Pancreas (tissue), 10 donors: ENCODE measurements around the gene TULP4. TPM values are rescaled to one million over a fixed set of nuclear protein-coding genes. Genes with fewer than 3 reads are reported as not detected.
"Not testable (repeated sequence)": the region's sequence is repeated elsewhere in the genome, so short reads cannot be mapped to it uniquely, and the experiment has no call there.

Experiments
- ATAC-seq, 4 donors: fragments of 200-7000 bp; cut with Tn5 transposase; one replicate each; pipeline versions ENCODE4 v1.8.0 to v1.9.1; 2020; ENCODE audit warnings: mild to moderate bottlenecking in 4 of 4, moderate library complexity in 4 of 4
- DNase-seq, 6 donors: peaks; one replicate each; pipeline ENCODE4 v3.0.0-alpha.2; 2020
- FAIRE-seq: peaks from 2 replicates; lab custom pipeline; 2012; peaks lifted over from hg19 to GRCh38; lab: Jason Lieb, UNC
- H3K27ac ChIP-seq, 4 donors: fragments of 200-600 bp; sonication (generic); 1 replicate in 3 of 4; 2 replicates in 1 of 4; pipeline versions ENCODE4 v1.5.0 to v1.8.0; 2020
- H3K27me3 ChIP-seq, 4 donors: fragments of 200-600 bp; one replicate each; pipeline ENCODE4 v1.8.0; 2021
- H3K36me3 ChIP-seq, 3 donors: fragments of 200-600 bp; sonication (generic) in 1 of 3; one replicate each; pipeline versions ENCODE4 v1.5.0 to v1.8.0; 2020 to 2021
- H3K4me1 ChIP-seq, 3 donors: fragments of 200-600 bp; one replicate each; pipeline ENCODE4 v1.8.0; 2021
- H3K4me3 ChIP-seq, 4 donors: fragments of 200-600 bp; sonication (generic) in 2 of 4; one replicate each; pipeline versions ENCODE4 v1.5.0 to v1.8.0; 2020 to 2021
- H3K9me3 ChIP-seq, 4 donors: fragments of 200-600 bp; one replicate each; pipeline ENCODE4 v1.8.0; 2021
- WGBS, 2 donors: extraction: QIAGEN DNeasy Blood & Tissue Kit; methylation state at CpG; one replicate each; pipeline ENCODE4 v1.1.7; 2013; 5-methylcytosine and 5-hydroxymethylcytosine counted together
- intact Hi-C, 3 donors: fragments of 100-400 bp; cut with DNase I; formaldehyde crosslinking; loops; one replicate each; pipeline versions ENCODE4 v1.11.1 to v1.14.2; 2022
- polyA plus RNA-seq, 2 donors: library from polyadenylated mRNA; stranded (reverse); fragments of 200-250 nt; gene quantifications; one replicate each; pipeline ENCODE4 v1.2.3, GENCODE V29; 2013
- total RNA-seq, 6 donors: library from RNA; stranded (reverse); fragmentation: NEBNext Ultra II Directional in 4 of 6; extraction: Animal tissue kit (Norgen Biotek cat#: 25700) in 4 of 6; gene quantifications; one replicate each; pipeline versions ENCODE4 v1.2.1 to v1.2.4, GENCODE V29; 2021 to 2023
- TF ChIP-seq, protein P1 (sequence below), 4 donors: fragments of 200-600 bp; sonication (generic) in 3 of 4; IDR thresholded peaks; one replicate each; pipeline versions ENCODE4 v1.5.0 to v1.8.0; 2021; ENCODE audit warnings: antibody characterized with exemption in 4 of 4
- donor health status: healthy with polysubstance abuse.
- donor health status: DM: no; HTN: no; CAD: no; lungs with moderate emphysema.
- donor health status: DM: no; HTN: no; CAD: no.
- donor health status: control.
- donor health status: control.
- donor health status: Bipolar disorder and iron deficiency.
- donor health status: DM: yes; HTN: yes; CAD: no.
- donor health status: DM: no; HTN: no; CAD: no.
- donor health status: DM: no; HTN: no; CAD: no.
- donor health status: DM: yes; HTN: yes; CAD: no.

TULP4 gene
- total and polyA plus RNA-seq, 8 donors: 3.1 to 88.8 (median 48.0) TPM

DNA sequence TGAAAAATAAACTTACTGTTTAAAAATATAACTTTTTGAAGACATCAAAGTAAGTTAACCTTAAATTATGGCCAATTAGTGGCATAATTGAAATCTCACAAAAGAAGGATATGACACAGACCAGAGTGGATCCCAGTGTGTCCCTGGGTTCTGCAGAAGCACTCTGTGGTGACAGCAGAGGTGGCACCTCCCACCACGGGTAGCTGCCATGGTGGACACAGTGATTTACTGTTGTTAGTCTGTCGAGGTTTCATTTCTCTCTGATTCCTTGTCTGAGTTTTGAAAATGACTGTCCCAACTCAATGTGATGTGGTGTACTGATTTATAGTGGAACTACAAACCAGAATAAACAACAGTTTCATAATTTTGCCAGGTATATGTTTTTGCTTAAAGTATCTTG, 76.5 kb downstream of the TULP4 start:
- no peaks in the 10 kb centered on the region for H3K27me3 ChIP-seq
- WGBS, 2 donors: 31 to 37% methylated on average over 2 of the region's 2 CpGs
- no peaks in the 10 kb centered on the region for H3K36me3 ChIP-seq
- intact Hi-C loops: no loop called here
- TF ChIP-seq, protein P1, sequence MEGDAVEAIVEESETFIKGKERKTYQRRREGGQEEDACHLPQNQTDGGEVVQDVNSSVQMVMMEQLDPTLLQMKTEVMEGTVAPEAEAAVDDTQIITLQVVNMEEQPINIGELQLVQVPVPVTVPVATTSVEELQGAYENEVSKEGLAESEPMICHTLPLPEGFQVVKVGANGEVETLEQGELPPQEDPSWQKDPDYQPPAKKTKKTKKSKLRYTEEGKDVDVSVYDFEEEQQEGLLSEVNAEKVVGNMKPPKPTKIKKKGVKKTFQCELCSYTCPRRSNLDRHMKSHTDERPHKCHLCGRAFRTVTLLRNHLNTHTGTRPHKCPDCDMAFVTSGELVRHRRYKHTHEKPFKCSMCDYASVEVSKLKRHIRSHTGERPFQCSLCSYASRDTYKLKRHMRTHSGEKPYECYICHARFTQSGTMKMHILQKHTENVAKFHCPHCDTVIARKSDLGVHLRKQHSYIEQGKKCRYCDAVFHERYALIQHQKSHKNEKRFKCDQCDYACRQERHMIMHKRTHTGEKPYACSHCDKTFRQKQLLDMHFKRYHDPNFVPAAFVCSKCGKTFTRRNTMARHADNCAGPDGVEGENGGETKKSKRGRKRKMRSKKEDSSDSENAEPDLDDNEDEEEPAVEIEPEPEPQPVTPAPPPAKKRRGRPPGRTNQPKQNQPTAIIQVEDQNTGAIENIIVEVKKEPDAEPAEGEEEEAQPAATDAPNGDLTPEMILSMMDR (IDR thresholded peaks at IDR 0.05): no peak
- no peak for FAIRE-seq
- H3K27ac ChIP-seq: no peak overlapping the region
- DNase-seq: no peak
- no peak for ATAC-seq
- H3K4me1 ChIP-seq: no peaks in the 10 kb centered on the region
- H3K9me3 ChIP-seq: no peaks in the 10 kb centered on the region
- H3K4me3 ChIP-seq: no peak overlapping the region

DNA sequence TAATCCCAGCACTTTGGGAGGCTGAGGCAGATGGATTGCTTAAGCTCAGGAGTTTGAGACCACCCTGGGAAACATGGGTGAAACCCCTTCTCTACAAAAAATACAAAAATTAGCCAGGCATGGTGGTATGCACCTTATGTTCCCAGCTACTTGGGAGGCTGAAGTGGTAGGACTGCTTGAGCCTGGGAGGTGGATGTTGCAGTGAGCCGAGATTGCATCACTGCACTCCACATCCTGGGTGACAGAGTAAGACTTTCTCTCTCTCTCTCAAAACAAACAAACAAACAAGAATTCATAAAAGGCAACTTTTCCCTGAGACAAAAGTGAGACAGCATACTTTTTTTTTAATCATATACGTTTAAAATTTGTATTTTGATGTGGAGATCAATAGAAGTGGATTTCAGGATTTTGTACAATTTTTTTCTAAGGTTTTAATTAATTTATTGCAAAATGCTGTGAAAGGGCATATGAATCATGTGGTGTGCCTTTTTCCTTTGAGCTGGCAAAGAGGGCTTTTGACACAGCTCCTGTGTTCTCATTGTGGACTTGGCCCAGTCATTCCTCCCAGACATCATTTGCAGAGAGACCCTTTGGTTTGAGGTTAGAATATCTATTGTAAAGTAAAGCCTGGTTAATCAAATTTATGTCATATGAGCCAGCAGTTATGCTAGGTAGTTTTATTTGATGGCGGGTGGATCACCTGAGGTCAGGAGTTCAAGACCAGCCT, 77.1 kb downstream of the TULP4 start:
- 94 to 97% methylated on average over 3 of the region's 3 CpGs for WGBS, 2 donors
- Histone ChIP-seq H3K36me3 (no peaks in the 10 kb centered on the region), H3K27ac (no peak overlapping the region), H3K9me3 (no peaks in the 10 kb centered on the region), H3K4me1 (no peaks in the 10 kb centered on the region), H3K27me3 (no peaks in the 10 kb centered on the region), H3K4me3 (no peak overlapping the region)
- DNase-seq: no peak
- TF ChIP-seq, protein P1 (IDR thresholded peaks at IDR 0.05): no peak
- intact Hi-C loops: no loop called here
- FAIRE-seq: no peak
- no peak for ATAC-seq

DNA sequence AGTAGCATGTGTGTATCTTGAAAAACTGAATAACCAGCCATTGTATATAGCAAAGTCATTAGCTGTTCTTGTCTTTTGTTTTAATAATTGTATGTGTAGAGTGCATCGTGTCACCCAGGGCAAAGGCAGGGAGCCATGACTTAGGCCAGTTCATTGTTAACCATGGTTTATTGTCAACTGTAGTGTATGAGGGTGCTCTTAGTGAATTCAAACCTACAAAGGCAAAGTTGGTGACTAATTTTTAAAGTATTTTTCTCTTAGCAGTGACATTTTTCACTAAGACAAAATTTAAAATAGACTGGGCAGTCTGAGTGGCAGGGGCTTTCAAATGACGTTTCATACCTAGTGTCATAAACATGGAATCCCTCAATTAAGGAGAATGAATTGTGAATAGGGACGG, 79.0 kb downstream of the TULP4 start:
- TF ChIP-seq, protein P1 (IDR thresholded peaks at IDR 0.05): no peak
- DNase-seq: no peak
- no peak overlapping the region for H3K27ac ChIP-seq
- no peaks in the 10 kb centered on the region for H3K36me3 ChIP-seq
- H3K9me3 ChIP-seq: no peaks in the 10 kb centered on the region
- WGBS, 2 donors: 96 to 97% methylated on average over 3 of the region's 3 CpGs
- no peak for FAIRE-seq
- H3K27me3 ChIP-seq: no peaks in the 10 kb centered on the region
- ATAC-seq: no peak
- no peaks in the 10 kb centered on the region for H3K4me1 ChIP-seq
- intact Hi-C loops: no loop called here
- no peak overlapping the region for H3K4me3 ChIP-seq

DNA sequence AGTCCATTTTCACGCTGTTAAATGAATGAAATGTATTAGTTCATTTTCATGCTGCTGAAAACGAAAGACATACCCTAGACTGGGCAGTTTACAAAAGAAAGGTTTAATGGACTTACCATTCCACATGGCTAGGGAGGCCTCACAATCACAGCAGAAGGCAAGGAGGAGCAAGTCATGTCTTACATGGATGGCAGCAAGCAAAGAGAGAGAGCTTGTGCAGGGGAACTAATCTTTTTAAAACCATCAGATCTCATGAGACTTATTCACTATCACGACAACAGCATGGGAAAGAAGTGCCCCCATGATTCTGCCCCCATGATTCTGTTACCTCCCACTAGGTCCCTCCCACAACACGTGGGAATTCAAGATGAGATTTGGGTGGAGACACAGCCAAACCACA, 79.7 kb downstream of the TULP4 start:
- FAIRE-seq, H3K9me3 ChIP-seq, intact Hi-C loops, H3K27ac ChIP-seq, ATAC-seq, H3K27me3 ChIP-seq, DNase-seq, H3K36me3 ChIP-seq, H3K4me1 ChIP-seq, H3K4me3 ChIP-seq: not testable (repeated sequence)
- 98 to 99% methylated on average over 4 of the region's 4 CpGs for WGBS, 2 donors

DNA sequence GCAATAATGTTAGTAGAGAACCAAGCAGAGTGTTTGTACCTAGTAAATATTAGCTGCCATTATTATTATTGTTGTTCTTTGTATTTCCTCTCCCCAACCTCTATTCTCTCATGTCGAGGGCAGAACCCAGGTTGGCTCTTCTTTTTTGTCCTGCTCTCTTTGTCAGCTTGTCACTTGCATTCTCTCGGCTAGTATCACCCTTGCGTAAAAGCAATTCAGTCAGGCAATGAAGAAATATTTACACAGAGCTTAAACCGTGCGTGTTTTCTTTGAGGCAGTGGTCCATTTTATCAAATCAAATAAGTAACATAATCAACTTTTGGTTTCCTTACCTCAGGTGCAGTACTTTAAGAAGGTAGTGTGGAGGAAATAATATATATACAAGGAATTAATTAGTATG, 83.9 kb downstream of the TULP4 start:
- H3K27me3 ChIP-seq: no peaks in the 10 kb centered on the region
- no peak for ATAC-seq
- WGBS, 2 donors: 55 to 58% methylated on average over 5 of the region's 5 CpGs
- intact Hi-C loops: no loop called here
- DNase-seq: no peak
- no peak overlapping the region for H3K4me3 ChIP-seq
- H3K9me3 ChIP-seq: no peaks in the 10 kb centered on the region
- TF ChIP-seq, protein P1 (IDR thresholded peaks at IDR 0.05): no peak
- H3K27ac ChIP-seq: no peak overlapping the region
- H3K4me1 ChIP-seq: peaks cover 0 to 8% (median 3%) of the 10 kb centered on the region in 3 donors
- no peaks in the 10 kb centered on the region for H3K36me3 ChIP-seq
- no peak for FAIRE-seq
